ENCODE results near the gene DBT.

GRCh38 chr1:100206301-100206700 is 43.3 kb downstream of the DBT start:
- TF ChIP-seq CTCF (IDR thresholded peaks at IDR 0.05), result no peak
- no peak for TF ChIP-seq ZFX (IDR thresholded peaks at IDR 0.05; ENCODE audit: borderline replicate concordance)

Data from 22Rv1 (cell line).